Measurements from ENCODE around the gene UACA. TPM values are rescaled to one million over a fixed set of nuclear protein-coding genes. Genes with fewer than 3 reads are reported as not detected.

UACA gene
- total RNA-seq, 4 donors from 2014 or later = 36.1 to 158 (median 47.3) TPM

DNA sequence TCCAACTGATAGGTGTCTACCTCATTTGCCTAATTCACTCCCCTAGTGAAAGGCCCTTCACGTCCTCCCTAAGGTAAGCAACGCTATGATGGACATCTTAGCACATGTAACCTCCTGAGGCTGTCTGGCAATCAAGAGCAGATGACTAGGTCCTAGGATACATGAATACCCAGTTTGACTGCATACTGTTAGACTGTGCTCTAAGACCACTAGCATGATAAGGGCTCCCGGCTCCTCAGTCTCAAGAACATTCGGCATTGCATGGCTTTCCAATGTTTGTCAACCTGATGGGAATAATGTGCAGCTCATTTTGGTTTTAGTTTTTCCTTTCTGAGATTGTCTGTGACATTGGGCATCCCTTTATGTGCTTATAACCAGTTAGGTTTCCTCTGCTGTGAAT lies 152.1 kb downstream of the UACA start:
- ATAC-seq (ENCODE audit: low FRiP score) (no peak), DNase-seq (ENCODE audit: low spot score) (no peak)
- TF ChIP-seq CTCF (IDR thresholded peaks at IDR 0.05) = no peak

DNA sequence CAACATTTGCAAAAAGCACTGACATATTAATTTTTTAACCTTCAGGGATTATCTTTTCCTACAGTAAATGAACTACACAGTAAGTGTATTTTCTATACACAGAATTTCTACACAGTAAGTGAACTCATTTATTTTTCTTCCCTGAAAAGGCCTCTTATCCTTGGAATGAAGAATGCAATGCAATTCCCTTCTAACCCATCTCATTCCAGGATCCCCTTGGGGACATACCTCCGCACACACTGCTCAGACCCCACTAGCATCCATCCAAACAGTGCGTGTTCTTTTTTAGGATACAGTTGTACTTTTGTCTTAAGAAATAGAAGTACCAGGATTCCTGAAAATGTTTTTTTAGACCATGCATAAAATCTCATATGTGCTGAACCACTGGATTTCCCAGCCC lies 152.8 kb downstream of the UACA start:
- no peak for ATAC-seq (ENCODE audit: low FRiP score)
- TF ChIP-seq CTCF (IDR thresholded peaks at IDR 0.05) = no peak
- no peak for DNase-seq (ENCODE audit: low spot score)

DNA sequence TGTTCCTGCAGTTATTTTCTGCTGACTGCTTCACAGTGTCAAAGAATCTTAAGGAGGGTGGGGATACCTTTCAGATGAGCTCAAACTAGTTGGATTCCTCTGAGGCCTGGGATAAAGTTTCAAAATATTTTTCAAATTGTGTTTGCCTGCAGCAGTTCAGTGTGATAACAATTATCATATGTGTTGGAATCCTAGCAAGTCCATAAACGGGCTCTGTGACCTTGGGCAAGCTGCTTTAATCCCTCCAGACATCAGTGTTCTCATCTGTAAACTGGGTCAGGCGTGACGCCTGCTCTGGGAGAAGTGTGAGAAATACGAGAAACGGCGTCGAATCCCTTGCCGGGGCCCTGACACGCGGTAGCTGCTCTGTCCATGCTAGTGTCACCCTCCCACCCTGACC lies 153.5 kb downstream of the UACA start:
- ATAC-seq (ENCODE audit: low FRiP score) = no peak
- no peak for DNase-seq (ENCODE audit: low spot score)
- TF ChIP-seq CTCF (IDR thresholded peaks at IDR 0.05) = no peak

DNA sequence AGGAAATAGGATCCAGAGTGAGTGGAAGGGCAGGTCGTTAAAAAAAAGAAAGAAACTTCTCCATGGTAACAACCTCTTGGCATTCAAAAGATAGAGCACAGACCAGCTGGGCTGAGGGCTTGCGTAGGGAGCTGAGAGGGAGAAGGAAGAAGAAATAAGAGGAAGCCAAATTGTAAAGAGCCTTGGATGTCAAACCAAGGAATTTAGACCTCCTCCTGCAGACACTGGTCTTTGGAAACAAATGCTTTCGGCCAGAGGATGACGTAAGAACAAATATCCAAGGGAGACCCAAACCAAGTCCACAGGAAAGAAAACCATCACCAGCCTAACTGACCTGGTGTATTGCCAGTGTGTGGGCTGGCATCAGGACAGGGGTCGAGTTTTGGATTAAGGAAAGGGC lies 155.2 kb downstream of the UACA start:
- DNase-seq (ENCODE audit: low spot score) (no peak), ATAC-seq (ENCODE audit: low FRiP score) (no peak)
- no peak for TF ChIP-seq CTCF (IDR thresholded peaks at IDR 0.05)

DNA sequence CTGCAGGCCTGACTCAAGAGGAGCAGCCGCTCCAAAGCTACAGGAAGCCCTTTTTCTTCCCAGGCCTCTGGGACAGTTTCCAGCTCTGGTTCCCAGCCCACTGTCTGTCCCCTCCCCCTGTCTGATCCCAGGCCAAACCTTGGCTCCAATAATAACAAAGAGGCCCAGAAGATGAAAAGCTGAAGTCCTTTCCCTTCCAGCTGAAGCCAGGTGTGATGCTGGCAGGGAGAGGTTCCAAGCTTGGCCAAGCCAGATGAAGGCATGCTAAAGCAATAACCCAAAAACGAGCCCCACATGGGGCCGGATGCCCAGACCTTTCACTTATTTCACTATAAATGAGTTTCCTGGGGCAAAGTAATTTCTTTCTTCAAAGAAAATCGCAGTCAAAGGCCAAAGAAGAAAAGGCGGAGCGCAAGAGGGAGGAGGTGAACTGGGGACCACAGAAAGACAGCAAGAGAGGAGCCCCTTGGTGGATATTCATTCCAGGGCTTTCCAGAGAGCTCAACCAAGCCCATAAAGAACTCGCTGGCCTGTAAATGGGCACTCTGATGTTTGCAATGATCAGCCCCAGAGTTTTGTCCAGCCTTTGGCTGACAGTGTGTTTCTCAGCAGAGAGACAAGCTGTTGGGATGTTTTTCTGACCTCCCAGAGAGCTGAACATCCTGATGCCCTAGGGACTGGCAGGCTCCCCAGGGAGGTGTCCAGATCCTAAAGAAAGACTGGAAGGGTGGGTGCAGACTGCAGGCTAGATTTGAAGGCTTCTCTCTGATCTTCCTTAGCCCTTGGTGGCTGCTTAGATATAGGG lies 157.6 kb downstream of the UACA start:
- TF ChIP-seq CTCF (IDR thresholded peaks at IDR 0.05) = no peak

DNA sequence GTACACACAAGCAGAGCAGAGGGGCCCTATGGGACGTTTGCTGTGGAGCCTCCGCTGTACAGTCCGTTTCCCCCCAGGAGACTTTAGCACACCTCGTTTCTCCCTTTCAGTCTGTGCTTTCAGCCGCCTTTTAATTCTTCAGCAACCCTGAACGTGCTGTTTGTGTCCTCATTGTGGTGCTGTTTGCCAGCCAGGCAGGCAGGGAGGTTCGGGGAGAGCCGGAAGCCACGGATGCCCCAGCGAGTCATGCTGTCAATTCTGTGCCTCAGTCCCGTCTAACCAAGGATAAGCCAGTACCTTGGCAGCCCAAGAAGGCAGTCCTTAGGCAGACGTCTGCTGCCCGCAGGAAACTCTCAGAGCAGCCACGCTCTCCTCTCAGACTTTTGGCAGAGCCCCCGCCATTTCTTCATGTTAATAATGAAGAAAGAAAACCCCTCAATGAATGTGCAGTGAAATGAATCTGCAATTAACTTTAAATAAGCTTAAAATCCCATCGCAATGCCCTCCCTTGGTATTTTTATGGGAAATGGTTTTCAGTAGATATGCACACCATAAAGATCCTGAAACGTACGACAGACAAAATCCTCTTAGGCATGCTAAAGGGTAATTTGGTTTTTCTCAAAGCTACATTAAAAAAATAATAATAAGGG lies 158.6 kb downstream of the UACA start:
- no peak for ATAC-seq (ENCODE audit: low FRiP score)
- no peak for TF ChIP-seq CTCF (IDR thresholded peaks at IDR 0.05)
- DNase-seq (ENCODE audit: low spot score) = no peak

More for the DNA sequence above, 157.6 kb downstream of the UACA start:
- no peak for ATAC-seq (ENCODE audit: low FRiP score)
- no peak for DNase-seq (ENCODE audit: low spot score)

Other genes starting within 250 kb of the UACA start
- gene LARP6, start 90.6 kb upstream of the UACA start, total RNA-seq = 100 to 1,000 TPM in 1 of 4 donors, 10 to 100 TPM in 3; 56.6 to 105 (median 76.3) TPM
- gene THAP10, start 128.9 kb upstream of the UACA start, total RNA-seq = 1 to 10 TPM in 2 of 4 donors, under 1 TPM in 2; 0.48 to 3.5 (median 1.1) TPM
- gene LRRC49, start 129.3 kb upstream of the UACA start, total RNA-seq = 1 to 10 TPM; 2.5 to 7.1 (median 5.0) TPM